Right lobe of liver (tissue), 4 donors: ENCODE results near the gene DDB1.

Experiments used
- POLR2A ChIP-seq: fragments of 450-650 bp; IDR thresholded peaks from one replicate; pipeline ENCODE4 v1.6.1; 2017; ENCODE audit warnings: antibody characterized with exemption, mild to moderate bottlenecking
- TF ChIP-seq, protein P1 (sequence below), 4 donors: fragments of 200-600 bp in 3 of 4; fragments of 450-650 bp in 1 of 4; IDR thresholded peaks; one replicate each; pipeline versions ENCODE4 v1.5.1 to v1.8.0; 2016 to 2022; ENCODE audit warnings: antibody characterized with exemption in 4 of 4, mild to moderate bottlenecking in 2 of 4
- donor health status: DM: no; HTN: no; CAD: no.
- donor health status: DM: no; HTN: no; CAD: no.
- donor health status: DM: no; HTN: yes; CAD: no.

DNA sequence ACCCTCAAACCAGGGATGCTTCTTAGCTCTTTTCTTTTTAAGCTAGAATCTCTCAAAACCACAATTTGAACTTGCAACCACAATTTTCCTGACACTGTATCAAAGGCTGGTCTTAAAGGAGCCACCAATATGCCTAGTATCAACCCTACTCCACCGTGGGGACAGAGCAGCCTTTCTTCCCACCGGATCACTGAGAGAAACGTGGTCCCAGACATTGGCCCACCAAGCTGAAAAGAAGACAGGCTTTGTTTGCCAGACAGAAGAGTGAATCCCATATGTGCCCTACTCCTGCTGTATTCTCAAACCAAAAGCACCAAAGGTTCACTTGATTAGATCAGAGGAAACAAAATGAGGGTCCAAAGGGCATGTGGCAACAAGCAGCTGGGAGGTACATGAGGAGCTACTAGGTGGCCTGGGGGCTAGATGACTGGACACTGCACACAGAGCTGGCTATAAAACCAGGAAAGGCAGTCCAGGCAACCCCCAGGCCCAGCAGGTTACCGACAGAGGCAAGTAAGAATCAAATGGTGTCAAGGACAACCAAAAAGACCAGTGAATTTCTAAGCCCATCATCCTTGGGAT, 34.2 kb downstream of the DDB1 start:
- no peak for TF ChIP-seq POLR2A
- TF ChIP-seq, protein P1, sequence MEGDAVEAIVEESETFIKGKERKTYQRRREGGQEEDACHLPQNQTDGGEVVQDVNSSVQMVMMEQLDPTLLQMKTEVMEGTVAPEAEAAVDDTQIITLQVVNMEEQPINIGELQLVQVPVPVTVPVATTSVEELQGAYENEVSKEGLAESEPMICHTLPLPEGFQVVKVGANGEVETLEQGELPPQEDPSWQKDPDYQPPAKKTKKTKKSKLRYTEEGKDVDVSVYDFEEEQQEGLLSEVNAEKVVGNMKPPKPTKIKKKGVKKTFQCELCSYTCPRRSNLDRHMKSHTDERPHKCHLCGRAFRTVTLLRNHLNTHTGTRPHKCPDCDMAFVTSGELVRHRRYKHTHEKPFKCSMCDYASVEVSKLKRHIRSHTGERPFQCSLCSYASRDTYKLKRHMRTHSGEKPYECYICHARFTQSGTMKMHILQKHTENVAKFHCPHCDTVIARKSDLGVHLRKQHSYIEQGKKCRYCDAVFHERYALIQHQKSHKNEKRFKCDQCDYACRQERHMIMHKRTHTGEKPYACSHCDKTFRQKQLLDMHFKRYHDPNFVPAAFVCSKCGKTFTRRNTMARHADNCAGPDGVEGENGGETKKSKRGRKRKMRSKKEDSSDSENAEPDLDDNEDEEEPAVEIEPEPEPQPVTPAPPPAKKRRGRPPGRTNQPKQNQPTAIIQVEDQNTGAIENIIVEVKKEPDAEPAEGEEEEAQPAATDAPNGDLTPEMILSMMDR (IDR thresholded peaks at IDR 0.05), result no peak
